GM21390 (cell line): ENCODE results near the gene ZNF778.

Experiments
- ATAC-seq: cut with Tn5 transposase; IDR thresholded peaks from one replicate; pipeline ENCODE4 v1.9.1; 2021; ENCODE audit not compliant: unreplicated experiment

Gene ZNF778

GRCh38 chr16:89193576-89194293 is 23.8 kb upstream of the ZNF778 start:
- no peak for ATAC-seq

DNA sequence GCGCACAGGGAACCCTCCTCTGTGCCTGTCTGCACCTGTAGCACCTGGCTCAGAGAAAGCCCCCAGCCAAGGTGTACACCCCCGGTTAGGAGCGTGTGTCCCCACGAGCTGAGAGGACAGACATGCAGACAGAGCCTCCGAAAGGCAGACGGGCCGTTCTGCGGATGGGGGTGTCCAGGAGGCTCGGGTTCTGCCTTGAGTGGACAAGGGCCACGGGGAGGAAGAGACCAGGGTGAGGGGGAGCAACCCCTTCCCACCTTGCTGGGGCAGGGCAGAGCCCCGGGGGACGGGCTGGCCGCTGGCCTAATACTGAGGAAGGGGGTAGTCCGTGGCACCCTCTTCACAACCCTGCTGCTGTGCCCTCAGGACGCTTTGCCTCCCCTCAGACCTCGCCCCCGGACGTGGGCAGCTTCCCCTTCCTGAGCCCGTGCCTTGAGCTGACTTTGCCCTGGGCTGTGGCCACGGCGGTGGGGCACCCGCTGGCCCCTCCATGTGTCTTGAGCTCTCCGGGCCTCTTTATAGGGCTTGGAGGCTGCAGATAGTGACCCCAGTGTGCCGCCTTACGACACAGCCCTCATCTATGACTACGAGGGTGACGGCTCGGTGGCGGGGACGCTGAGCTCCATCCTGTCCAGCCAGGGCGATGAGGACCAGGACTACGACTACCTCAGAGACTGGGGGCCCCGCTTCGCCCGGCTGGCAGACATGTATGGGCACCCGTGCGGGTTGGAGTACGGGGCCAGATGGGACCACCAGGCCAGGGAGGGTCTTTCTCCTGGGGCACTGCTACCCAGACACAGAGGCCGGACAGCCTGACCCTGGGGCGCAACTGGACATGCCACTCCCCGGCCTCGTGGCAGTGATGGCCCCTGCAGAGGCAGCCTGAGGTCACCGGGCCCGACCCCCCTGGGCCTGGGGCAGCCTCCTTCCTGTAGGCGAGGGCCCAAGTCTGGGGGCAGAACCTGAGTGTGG is 22.9 kb upstream of the ZNF778 start:
- no peak for ATAC-seq

- no peak for ATAC-seq
Observed at GRCh38 chr16:89195521-89196171, 21.9 kb upstream of the ZNF778 start.

DNA sequence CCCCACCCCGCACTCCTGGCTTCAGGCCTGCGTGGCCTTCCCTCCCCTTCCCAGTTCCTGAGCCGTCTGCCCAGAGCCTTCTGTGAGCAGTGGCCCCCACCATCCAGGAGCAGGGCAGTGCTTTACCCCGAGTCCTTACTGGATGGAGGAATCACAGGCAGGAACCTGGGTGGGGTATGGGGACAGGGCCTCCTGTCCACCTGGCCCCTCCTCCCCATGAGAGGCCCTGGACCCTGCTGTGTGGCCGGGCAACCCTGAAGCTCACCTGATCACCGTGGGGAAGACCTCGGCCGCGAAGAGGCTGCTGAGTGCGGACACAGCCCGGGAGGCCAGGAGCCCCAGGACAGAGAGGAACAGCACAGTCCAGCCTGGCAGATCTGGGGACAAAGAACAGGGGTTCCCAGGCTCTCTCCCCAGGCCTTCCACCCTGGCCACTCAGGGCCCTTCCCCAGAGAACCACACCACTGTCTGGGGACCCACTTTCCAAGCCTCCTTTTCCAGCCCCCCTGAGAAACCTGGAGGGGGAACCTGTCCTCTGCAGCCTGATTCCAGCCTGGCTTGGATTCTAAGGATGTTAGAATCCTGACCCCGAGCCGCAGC is 20.4 kb upstream of the ZNF778 start:
- ATAC-seq = no peak

DNA sequence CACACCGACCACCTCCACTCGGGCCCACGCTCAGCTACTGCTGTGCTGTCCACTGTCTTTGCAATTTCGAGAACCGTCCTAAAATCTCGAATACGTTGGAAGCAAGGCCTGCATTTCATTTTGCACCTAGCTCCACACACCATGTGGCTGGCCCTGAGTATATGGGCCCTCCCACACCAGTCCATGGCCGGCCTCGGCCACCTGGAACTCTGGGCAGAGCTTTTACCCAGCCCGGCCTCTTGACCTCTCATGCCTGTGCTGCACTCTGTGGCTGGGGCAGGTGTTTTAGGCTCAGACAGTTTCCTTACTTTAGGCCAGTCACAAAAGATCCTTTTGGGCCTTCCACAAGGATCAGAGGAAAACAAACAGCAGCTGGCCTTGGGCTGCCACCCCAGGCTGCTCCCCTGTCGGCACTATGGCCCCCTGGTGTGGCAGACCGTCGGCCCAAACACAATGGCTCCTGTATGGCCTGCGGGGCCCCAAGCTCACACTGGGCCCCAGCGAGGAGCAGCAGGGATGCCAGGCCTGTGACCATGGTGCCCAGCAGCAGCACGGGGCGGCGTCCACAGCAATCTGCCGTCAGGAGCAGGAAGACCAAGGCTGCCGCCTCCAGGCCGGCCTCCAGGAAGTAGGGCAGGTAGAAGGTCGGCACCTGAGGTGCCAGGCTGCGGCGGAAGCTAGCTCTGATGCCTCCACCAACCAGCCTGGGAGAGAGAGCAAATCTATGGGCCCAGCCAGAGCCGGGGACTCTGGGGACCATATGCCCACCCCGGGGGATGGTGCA is 19.7 kb upstream of the ZNF778 start:
- ATAC-seq = no peak

DNA sequence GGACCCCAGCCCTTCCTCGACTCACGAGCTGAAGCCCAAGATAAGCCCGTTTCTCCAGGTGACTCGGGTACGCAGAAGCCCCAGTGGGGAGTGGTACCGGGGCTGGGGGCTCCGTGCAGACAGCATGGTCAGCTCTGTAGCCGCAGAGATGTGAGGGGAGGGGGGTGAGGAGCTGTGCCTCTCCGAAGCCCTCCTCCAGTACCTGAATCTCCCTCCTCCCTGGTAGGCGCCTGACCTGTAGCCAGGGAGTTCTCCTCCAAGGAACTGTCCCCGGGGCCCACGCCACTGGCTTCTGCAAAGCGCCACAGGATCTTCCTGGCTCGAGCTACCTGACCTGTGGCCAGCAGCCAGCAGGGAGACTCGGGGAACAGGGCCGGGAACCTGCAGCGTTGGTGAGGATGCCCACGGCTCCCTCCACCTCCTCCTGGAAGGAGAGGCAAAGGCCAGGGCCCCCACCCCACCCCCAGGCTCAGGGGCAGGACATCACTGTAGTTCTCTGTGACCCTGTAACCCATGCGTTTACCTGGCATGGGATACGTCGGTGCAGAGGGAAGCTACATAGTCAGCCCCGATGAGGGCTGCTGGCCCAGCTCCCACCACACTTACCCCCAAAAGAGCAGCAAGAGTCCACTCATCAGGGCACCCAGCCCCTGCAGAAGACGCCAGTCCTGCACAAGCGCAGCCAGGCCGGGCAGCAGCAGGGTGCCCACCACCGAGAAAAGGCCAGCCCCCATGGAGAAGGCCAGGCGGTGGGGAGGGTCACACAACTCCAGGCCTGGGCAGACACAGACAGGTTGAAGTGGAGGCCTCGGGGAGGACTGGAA is 18.9 kb upstream of the ZNF778 start:
- ATAC-seq = no peak

DNA sequence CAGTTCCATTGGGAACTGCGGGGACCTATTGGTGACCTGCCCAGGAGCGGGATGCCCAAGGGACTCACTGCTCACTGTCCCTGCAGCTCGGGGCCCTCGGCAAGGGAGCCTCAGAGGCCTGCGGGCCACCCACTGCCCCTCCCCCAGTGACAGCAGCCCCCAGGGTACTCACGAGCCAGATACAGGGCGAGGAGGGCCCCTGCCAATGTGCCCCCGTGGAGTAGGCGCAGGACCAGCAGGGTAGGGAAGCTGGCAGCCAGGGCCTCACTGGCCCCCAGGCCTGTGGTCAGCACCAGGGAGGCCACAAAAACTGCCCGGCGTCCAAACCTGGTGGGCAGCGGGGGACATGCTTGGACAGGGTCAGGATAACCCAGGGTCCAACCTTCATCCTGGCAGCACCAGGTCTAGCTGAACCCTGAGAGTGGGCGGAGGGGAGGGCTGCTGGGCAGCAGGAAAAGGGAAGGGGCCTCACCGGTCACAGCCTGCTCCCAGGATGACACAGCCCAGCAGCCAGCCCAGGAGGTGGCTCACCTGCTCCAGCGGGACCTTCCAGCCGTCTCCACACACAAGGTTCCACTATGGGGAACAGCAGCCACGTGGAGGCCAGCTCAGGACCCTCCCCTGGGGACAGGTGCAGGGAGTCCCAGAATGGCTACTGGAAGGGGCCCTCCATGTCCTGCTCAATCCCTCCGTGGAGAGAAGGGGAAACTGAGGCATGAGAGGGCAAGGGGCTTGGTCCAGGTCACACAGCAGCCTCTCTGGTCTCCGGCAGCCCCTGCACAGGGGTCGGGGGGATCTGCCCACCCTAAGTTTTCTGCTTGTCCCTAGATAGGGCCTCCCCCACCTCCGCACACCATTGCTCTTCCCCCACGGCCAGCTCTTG is 18.0 kb upstream of the ZNF778 start:
- no peak for ATAC-seq

DNA sequence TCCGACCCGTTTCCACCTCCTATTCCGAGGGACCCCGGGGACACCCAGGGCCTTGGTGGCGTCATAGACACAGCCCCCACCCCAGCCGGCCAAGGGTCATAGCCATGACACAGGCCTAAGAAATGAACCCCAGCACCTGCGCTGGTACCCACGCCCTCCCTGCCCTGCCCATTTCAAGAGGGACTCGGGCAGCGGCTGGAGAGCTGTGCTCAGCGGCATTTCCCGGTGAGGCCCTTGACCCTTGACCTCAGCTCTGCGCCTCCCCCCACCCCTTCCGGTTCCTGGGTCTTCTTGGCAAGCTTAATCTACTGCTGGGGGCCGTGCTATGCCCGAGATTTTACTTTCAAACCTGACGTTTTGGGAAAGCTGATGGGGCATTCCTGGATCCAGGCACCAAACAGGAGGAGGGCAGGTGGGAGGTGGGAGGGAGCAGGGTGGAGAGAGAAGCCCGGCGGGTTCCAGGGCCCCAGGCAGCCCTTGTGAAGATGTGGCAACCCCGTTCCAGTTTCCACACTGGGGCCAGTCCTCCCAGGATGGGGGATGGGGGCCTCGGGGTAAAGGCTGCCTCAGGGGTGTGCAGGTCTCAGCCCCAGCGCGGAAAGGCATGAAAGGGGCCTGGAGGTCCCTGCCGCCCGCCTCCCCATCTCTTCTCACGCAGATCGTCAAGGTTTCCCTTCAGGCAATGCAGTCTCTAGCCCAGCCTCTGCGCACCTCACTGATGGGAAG is 17.2 kb upstream of the ZNF778 start, which contains the start of gene SLC22A31:
SLC22A31 (minus strand) TSS at position 414 of the 726 bp plus-strand sequence; CDS start at position 378, 36 bp downstream.
- ATAC-seq = no peak

- no peak for ATAC-seq
Observed at GRCh38 chr16:89200850-89201411, 16.6 kb upstream of the ZNF778 start.

DNA sequence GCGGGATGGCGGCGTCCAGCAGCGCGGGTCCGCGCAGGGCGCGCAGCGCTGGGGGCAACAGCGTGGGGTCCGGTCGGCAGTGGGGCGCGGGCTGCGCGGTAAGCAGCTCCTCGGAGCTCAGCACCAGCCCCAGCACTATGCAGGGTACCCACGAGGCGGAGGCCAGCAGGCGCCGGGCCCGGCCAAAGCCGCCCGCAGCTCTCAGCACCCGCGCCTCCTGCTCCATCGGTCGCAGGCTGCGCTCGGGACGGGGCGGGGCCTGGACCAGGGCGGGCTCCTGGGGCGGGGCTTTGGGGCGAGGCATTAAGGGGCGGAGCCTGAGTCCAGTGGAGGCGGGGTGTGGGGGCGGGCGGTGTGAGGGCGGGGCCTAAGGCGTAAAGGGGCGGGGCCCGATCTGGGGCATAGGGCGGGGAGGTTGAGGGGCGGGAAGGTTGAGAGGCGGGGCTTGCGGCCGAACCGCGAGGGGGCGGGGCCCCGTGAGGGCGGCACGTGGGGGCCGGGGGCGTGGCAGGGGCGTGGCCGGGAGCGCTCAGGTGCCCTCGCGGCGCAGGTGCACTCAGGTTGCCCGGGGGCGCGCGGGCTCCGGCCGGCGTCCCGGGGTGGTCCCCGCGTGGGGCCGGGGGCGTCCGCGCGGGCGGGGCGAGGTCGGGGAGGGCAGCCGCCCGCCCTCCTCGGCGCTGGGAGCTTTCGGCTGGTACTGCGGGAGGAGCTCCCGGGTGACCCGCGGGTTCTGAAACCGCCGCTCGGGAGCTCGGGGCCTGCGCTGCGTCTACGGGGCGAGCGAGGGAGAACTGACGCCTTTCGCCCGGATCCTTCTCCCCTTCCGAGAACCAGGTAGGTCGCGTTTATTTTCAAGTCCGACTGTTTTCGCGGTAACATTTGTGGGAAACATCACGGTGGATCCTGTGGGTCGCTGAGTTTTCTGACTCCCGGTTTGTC is 15.8 kb upstream of the ZNF778 start:
- no peak for ATAC-seq

DNA sequence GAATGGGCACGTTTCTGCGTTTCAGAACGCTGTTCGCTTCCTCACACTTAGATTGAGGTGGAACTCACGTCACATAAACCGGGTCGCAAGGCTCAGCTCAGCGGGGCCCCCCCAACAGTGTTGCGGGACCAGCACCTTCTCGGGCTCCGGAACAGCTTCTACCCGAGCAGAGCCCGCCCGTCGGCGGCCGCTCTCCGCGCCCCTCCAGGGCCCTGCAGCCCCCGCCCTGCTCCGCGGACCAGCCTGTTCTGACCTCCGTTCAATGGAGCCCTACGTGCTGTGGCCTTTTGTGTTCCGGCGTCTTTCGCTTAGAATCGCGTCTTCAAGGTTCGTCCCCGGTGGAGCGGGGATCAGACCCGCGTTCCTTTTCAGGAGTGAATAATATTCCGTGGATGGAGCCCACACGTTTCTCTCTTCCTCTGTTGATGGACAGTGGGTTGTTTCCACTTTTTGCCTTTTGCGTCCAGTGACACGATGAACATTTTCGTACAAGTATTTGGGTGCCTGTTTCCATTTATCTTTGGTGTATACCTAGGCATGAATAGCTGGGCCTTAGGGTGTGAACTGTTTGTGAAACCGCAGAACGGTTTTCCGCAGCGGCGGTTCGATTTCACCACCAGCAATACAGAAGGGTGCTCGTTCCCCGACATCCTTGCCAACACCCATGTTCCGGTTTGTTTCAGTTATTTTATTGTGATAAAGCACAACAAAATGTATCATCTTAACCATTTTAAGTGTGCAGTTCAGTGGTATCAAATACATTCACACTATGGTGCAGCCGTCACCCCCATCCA is 14.9 kb upstream of the ZNF778 start:
- ATAC-seq = no peak

- no peak for ATAC-seq
Observed at GRCh38 chr16:89207993-89208392, 9.5 kb upstream of the ZNF778 start.

DNA sequence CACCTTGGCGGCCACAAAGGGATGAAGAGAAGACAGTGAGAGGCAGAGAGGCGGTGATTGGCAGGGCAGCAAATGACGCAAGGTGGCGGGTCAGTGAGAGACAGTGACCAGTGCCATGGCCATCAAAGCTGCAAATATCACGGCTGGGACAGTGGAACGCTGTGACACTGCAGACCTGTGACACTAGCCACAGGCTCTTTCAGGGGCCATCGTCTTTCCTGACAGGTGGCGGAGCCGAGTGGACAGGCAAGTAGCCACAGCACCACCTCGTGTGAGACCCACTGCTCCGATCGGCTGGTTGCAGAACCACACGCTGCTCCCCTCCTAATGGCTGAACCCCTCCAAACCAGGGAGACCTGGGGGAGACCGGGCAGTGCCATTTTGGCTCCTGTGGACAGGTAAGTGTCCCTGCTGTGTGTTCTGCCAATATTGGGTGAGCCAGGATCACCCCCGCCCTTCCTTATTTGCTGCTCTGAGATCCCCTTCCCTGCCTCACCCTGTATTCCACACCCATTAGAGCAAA is 7.9 kb upstream of the ZNF778 start:
- no peak for ATAC-seq

- no peak for ATAC-seq
Observed at GRCh38 chr16:89210165-89210903, 7.2 kb upstream of the ZNF778 start.
